Endodermal cell (in vitro differentiated cells): ENCODE measurements around the gene ZFAND3. TPM values are rescaled to one million over a fixed set of nuclear protein-coding genes. Genes with fewer than 3 reads are reported as not detected.

ENCODE experiments used
- DNase-seq: peaks from one replicate; pipeline ENCODE4 v3.0.0-alpha.2; 2017
- H3K27ac ChIP-seq: 2 replicates; pipeline ENCODE4 v1.5.1; 2013; ENCODE audit warnings: mild to moderate bottlenecking, low read depth, low read length, moderate library complexity
- H3K27me3 ChIP-seq: 2 replicates; pipeline ENCODE4 v1.6.1; 2013; ENCODE audit warnings: mild to moderate bottlenecking, low read length, moderate library complexity; ENCODE audit not compliant: insufficient read depth, control insufficient read depth, poor library complexity, severe bottlenecking
- H3K36me3 ChIP-seq: 2 replicates; pipeline ENCODE4 v1.7.0; 2013; ENCODE audit warnings: mild to moderate bottlenecking, low read length, moderate library complexity; ENCODE audit not compliant: control insufficient read depth, insufficient read depth
- H3K4me1 ChIP-seq: one replicate; pipeline ENCODE4 v1.7.0; 2013; ENCODE audit warnings: low read length; ENCODE audit not compliant: control insufficient read depth, insufficient read depth
- H3K4me3 ChIP-seq: 2 replicates; pipeline ENCODE4 v1.5.1; 2013; ENCODE audit warnings: mild to moderate bottlenecking, low read length, moderate library complexity
- H3K9ac ChIP-seq: 2 replicates; pipeline ENCODE4 v1.6.1; 2013; ENCODE audit warnings: mild to moderate bottlenecking, low read length, moderate library complexity; ENCODE audit not compliant: poor library complexity, severe bottlenecking; ENCODE audit errors: extremely low read depth
- H3K9me3 ChIP-seq: 2 replicates; pipeline ENCODE4 v1.6.1; 2013; ENCODE audit warnings: mild to moderate bottlenecking, low read length, moderate library complexity; ENCODE audit not compliant: control insufficient read depth
- H3K27ac Mint-ChIP-seq: 2 replicates; pipeline ENCODE4 v1.8.0; 2020; ENCODE audit warnings: mixed read lengths
- H3K27me3 Mint-ChIP-seq: 2 replicates; pipeline ENCODE4 v1.8.0; 2021; ENCODE audit warnings: mild to moderate bottlenecking, mixed read lengths; ENCODE audit not compliant: insufficient read depth
- H3K36me3 Mint-ChIP-seq: 2 replicates; pipeline ENCODE4 v1.8.0; 2020; ENCODE audit warnings: low read depth, mixed read lengths
- H3K4me1 Mint-ChIP-seq: 2 replicates; pipeline ENCODE4 v1.8.0; 2020; ENCODE audit warnings: mixed read lengths
- H3K4me3 Mint-ChIP-seq: 2 replicates; pipeline ENCODE4 v1.8.0; 2020; ENCODE audit warnings: mild to moderate bottlenecking, moderate library complexity, mixed read lengths
- H3K9me3 Mint-ChIP-seq: 2 replicates; pipeline ENCODE4 v1.8.0; 2020; ENCODE audit warnings: mild to moderate bottlenecking, mixed read lengths
- WGBS, 2 experiments: methylation state at CpG; one replicate each; pipeline versions ENCODE4 v1.1.5 to v1.1.7; 2013; ENCODE audit warnings: missing lambda C conversion rate in 2 of 2, mixed read lengths in 1 of 2; ENCODE audit not compliant: insufficient coverage in 1 of 2, insufficient read length in 1 of 2; 5-methylcytosine and 5-hydroxymethylcytosine counted together
- total RNA-seq, 2 donors: library from RNA; stranded (reverse); fragmentation: NEBNext Ultra II Directional in 1 of 2; extraction: Animal tissue kit (Norgen Biotek cat#: 25700) in 1 of 2; gene quantifications; 2 replicates in 1 of 2; 3 replicates in 1 of 2; pipeline ENCODE4 v1.2.1, GENCODE V29; 2021
- TF ChIP-seq, protein P1 (sequence below): fragments of 200-600 bp; sonication (generic); conservative IDR thresholded peaks from 2 replicates; pipeline ENCODE4 v1.5.0; 2021; ENCODE audit warnings: antibody characterized with exemption, mild to moderate bottlenecking

Gene ZFAND3
- total RNA-seq, 2 donors from 2014 or later, result 67.1 to 86.2 TPM

DNA sequence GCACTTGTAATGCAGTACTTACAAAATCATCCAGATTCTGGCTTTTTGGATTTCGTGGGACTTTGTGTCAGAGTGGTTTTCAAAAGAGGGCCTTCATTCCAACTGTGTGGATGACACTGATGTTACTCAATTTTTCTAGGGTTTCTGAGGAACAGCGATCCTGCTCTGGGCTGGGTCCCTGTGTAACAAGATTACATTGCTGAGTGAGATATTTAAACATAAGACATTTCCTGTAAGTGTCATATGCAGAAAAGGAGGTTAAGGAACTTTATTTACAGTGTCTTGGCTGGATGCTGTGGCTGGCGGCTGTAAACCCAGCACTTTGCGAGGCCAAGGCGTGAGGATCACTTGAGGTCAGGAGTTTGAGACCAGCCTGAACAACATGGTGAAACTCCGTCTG lies 6.7 kb downstream of the ZFAND3 start:
- peaks cover 35% of the 10 kb centered on the region for H3K4me1 Mint-ChIP-seq

DNA sequence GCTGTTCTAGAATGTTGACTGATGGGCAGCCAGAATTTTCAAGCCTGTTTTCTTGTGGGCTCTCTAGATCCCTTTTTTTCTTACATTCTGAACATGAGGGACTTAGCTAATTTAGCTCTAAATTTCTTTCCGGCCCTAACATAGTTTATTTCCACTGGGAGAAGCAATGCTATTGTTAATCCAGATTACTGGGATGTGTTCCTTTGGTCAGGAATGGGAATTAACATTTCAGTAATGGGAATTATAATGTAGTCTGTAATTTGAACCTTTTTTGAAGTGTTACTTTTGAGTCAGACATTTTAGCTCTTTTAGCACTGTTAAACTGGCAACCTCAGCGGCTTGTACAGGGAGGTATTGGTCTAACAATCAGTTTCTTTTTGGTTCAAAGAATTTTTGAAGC lies 7.5 kb downstream of the ZFAND3 start:
- Mint-ChIP-seq H3K36me3 (peaks cover 7% of the 10 kb centered on the region), H3K27me3 (no peaks in the 10 kb centered on the region), H3K4me1 (peaks cover 33% of the 10 kb centered on the region), H3K27ac (no peak overlapping the region), H3K9me3 (no peaks in the 10 kb centered on the region), H3K4me3 (no peak overlapping the region)
- H3K27ac ChIP-seq, result no peak overlapping the region
- H3K4me3 ChIP-seq, result no peak overlapping the region
- peaks cover 13% of the 10 kb centered on the region for H3K36me3 ChIP-seq
- H3K9me3 ChIP-seq, result no peaks in the 10 kb centered on the region
- peaks cover 10% of the 10 kb centered on the region for H3K4me1 ChIP-seq
- TF ChIP-seq, protein P1, sequence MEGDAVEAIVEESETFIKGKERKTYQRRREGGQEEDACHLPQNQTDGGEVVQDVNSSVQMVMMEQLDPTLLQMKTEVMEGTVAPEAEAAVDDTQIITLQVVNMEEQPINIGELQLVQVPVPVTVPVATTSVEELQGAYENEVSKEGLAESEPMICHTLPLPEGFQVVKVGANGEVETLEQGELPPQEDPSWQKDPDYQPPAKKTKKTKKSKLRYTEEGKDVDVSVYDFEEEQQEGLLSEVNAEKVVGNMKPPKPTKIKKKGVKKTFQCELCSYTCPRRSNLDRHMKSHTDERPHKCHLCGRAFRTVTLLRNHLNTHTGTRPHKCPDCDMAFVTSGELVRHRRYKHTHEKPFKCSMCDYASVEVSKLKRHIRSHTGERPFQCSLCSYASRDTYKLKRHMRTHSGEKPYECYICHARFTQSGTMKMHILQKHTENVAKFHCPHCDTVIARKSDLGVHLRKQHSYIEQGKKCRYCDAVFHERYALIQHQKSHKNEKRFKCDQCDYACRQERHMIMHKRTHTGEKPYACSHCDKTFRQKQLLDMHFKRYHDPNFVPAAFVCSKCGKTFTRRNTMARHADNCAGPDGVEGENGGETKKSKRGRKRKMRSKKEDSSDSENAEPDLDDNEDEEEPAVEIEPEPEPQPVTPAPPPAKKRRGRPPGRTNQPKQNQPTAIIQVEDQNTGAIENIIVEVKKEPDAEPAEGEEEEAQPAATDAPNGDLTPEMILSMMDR, result no peak
- WGBS, 2 experiments, result 99 to 100% methylated on average over 1 to 2 of the region's 2 CpGs
- DNase-seq, result no peak
- no peak overlapping the region for H3K9ac ChIP-seq
- no peaks in the 10 kb centered on the region for H3K27me3 ChIP-seq

More for the DNA sequence above, 6.7 kb downstream of the ZFAND3 start:
- Mint-ChIP-seq H3K36me3 (peaks cover 3% of the 10 kb centered on the region), H3K4me3 (no peak overlapping the region), H3K9me3 (no peaks in the 10 kb centered on the region), H3K27ac (no peak overlapping the region), H3K27me3 (no peaks in the 10 kb centered on the region)
- no peak overlapping the region for H3K4me3 ChIP-seq
- H3K9me3 ChIP-seq, result no peaks in the 10 kb centered on the region
- 95 to 96% methylated on average over 6 of the region's 6 CpGs for WGBS, 2 experiments
- H3K27me3 ChIP-seq, result no peaks in the 10 kb centered on the region
- peaks cover 10% of the 10 kb centered on the region for H3K4me1 ChIP-seq
- H3K9ac ChIP-seq, result no peak overlapping the region
- no peak overlapping the region for H3K27ac ChIP-seq
- peaks cover 13% of the 10 kb centered on the region for H3K36me3 ChIP-seq
- TF ChIP-seq, protein P1, result no peak
- DNase-seq, result no peak

DNA sequence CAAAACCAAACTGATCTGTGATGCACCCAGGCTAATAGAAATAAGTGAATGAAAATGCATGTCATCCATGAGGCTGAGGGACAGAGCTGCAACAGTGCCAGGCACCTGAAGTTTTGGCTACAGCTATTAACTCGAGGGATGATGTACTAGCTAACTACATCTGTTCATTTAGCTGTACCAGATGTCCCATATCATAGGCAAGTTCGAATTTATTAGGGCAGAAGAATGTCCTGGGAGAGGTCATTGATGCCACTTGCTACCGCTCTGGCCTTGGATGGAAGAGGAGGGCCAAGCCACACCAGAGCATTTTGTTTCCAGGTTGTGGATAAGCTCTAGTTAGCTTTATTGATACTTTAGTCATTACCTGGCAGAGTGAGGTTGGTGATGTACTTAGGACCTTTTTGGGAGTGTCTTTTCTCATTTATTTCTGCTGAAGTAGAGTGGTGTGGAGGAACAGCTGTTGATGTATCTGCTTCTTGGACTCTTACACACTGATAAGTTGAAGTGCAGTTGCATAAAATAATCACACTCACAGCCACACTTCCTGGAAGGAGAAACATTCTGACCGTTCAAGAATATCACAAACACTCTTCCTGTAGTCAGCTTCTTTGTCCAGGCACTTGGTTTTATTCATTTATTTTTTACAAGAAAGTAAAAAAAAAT lies 8.2 kb downstream of the ZFAND3 start:
- Mint-ChIP-seq H3K4me3 (no peak overlapping the region), H3K27me3 (no peaks in the 10 kb centered on the region), H3K27ac (no peak overlapping the region), H3K4me1 (peaks cover 25% of the 10 kb centered on the region), H3K36me3 (peaks cover 14% of the 10 kb centered on the region), H3K9me3 (no peaks in the 10 kb centered on the region)
- TF ChIP-seq, protein P1, result no peak
- 92 to 100% methylated on average over 3 to 4 of the region's 4 CpGs for WGBS, 2 experiments
- no peak for DNase-seq
- Histone ChIP-seq H3K4me3 (no peak overlapping the region), H3K36me3 (peaks cover 13% of the 10 kb centered on the region), H3K9me3 (no peaks in the 10 kb centered on the region), H3K27ac (no peak overlapping the region), H3K4me1 (peaks cover 4% of the 10 kb centered on the region), H3K9ac (no peak overlapping the region), H3K27me3 (no peaks in the 10 kb centered on the region)
